HG03095 (cell line): ENCODE results near the gene ZNF518B.
"Not testable (repeated sequence)": the region's sequence is repeated elsewhere in the genome, so short reads cannot be mapped to it uniquely, and the experiment has no call there.

Source experiments
- ATAC-seq: cut with Tn5 transposase; IDR thresholded peaks from one replicate; pipeline ENCODE4 v1.9.1; 2021; ENCODE audit warnings: moderate library complexity; ENCODE audit not compliant: unreplicated experiment

Gene ZNF518B

GRCh38 chr4:10456595-10457254 lies 501 bp downstream of the ZNF518B start:
- ATAC-seq = peak; percentile 70

- ATAC-seq = no peak
These were observed 999 bp downstream of the ZNF518B start for GRCh38 chr4:10456260-10456594.

GRCh38 chr4:10455133-10455532 lies 2.1 kb downstream of the ZNF518B start:
- ATAC-seq = no peak

- no peak for ATAC-seq
These were observed 2.5 kb downstream of the ZNF518B start for GRCh38 chr4:10454726-10455125.

GRCh38 chr4:10454121-10454520 lies 3.1 kb downstream of the ZNF518B start:
- no peak for ATAC-seq

GRCh38 chr4:10448991-10449390 lies 8.2 kb downstream of the ZNF518B start:
- ATAC-seq = no peak

GRCh38 chr4:10442976-10443375 lies 14.2 kb downstream of the ZNF518B start:
- no peak for ATAC-seq

GRCh38 chr4:10441512-10441911 lies 15.7 kb downstream of the ZNF518B start:
- no peak for ATAC-seq

GRCh38 chr4:10438924-10439323 lies 18.3 kb downstream of the ZNF518B start:
- no peak for ATAC-seq

GRCh38 chr4:10437735-10438134 lies 19.5 kb downstream of the ZNF518B start:
- no peak for ATAC-seq

- ATAC-seq = not testable (repeated sequence)
These were observed 29.5 kb downstream of the ZNF518B start for GRCh38 chr4:10427680-10428079.

GRCh38 chr4:10421344-10422055 lies 35.7 kb downstream of the ZNF518B start:
- ATAC-seq = no peak

- no peak for ATAC-seq
These were observed 39.5 kb downstream of the ZNF518B start for GRCh38 chr4:10417740-10418139.

- no peak for ATAC-seq
These were observed 40.8 kb downstream of the ZNF518B start for GRCh38 chr4:10416441-10416840.

- peak; percentile 88 for ATAC-seq
These were observed 44.0 kb downstream of the ZNF518B start for GRCh38 chr4:10413177-10413576.

GRCh38 chr4:10405672-10406071 lies 51.6 kb downstream of the ZNF518B start:
- ATAC-seq = no peak

- no peak for ATAC-seq
These were observed 53.4 kb downstream of the ZNF518B start for GRCh38 chr4:10403633-10404445.

- no peak for ATAC-seq
These were observed 61.1 kb downstream of the ZNF518B start for GRCh38 chr4:10395971-10396580.
